Type B pancreatic cell (in vitro differentiated cells): ENCODE data around the gene CD83. TPM values are rescaled to one million over a fixed set of nuclear protein-coding genes. Genes with fewer than 3 reads are reported as not detected.

Experiments used
- DNase-seq: peaks from one replicate; pipeline ENCODE4 v3.0.0; 2021; ENCODE audit warnings: mixed read lengths; ENCODE audit not compliant: unreplicated experiment; ENCODE audit errors: extremely low spot score
- H3K27ac Mint-ChIP-seq: 2 replicates; pipeline ENCODE4 v1.8.0; 2021; ENCODE audit warnings: mild to moderate bottlenecking, mixed read lengths
- H3K27me3 Mint-ChIP-seq: 2 replicates; pipeline ENCODE4 v1.8.0; 2021; ENCODE audit warnings: mixed read lengths
- H3K36me3 Mint-ChIP-seq: 2 replicates; pipeline ENCODE4 v1.8.0; 2021; ENCODE audit warnings: mixed read lengths
- H3K4me1 Mint-ChIP-seq: one replicate; pipeline ENCODE4 v1.8.0; 2021; ENCODE audit warnings: mixed read lengths; ENCODE audit not compliant: unreplicated experiment
- H3K4me3 Mint-ChIP-seq: 2 replicates; pipeline ENCODE4 v1.8.0; 2021; ENCODE audit warnings: mild to moderate bottlenecking, mixed read lengths
- H3K9me3 Mint-ChIP-seq: 2 replicates; pipeline ENCODE4 v1.8.0; 2021; ENCODE audit warnings: mixed read lengths
- total RNA-seq: library from RNA; stranded (reverse); gene quantifications from 2 replicates; pipeline ENCODE4 v1.2.1, GENCODE V29; 2021; ENCODE audit warnings: low replicate concordance
- TF ChIP-seq, protein P1 (sequence below): fragments of 200-600 bp; sonication (generic); conservative IDR thresholded peaks from 2 replicates; pipeline ENCODE4 v1.5.0; 2021; ENCODE audit warnings: antibody characterized with exemption, mild to moderate bottlenecking

Gene CD83
- total RNA-seq, 1 donor from 2014 or later, result 7.7 TPM

DNA sequence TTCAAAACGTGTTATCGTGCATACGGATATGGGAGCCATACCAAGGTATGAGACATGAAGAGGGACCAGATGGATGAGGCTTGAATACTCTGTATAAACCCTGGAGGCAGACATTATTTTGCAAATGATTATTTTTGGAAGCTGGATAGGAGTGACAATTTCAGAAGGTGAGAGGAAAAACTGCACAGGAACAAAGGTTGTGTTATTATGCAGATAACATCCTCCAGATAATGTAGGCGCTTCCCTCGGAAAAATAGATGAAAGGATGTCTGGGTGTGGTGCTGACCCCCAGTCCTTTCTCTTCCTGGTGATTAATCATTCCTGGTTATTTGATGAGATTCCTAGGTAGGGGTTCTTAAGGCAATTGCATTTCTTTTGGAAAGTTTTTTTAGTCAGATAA, 36.4 kb upstream of the CD83 start:
- H3K9me3 Mint-ChIP-seq, result no peaks in the 10 kb centered on the region
- no peaks in the 10 kb centered on the region for H3K27me3 Mint-ChIP-seq
- no peaks in the 10 kb centered on the region for H3K4me1 Mint-ChIP-seq
- no peak overlapping the region for H3K4me3 Mint-ChIP-seq
- no peak overlapping the region for H3K27ac Mint-ChIP-seq
- TF ChIP-seq, protein P1, sequence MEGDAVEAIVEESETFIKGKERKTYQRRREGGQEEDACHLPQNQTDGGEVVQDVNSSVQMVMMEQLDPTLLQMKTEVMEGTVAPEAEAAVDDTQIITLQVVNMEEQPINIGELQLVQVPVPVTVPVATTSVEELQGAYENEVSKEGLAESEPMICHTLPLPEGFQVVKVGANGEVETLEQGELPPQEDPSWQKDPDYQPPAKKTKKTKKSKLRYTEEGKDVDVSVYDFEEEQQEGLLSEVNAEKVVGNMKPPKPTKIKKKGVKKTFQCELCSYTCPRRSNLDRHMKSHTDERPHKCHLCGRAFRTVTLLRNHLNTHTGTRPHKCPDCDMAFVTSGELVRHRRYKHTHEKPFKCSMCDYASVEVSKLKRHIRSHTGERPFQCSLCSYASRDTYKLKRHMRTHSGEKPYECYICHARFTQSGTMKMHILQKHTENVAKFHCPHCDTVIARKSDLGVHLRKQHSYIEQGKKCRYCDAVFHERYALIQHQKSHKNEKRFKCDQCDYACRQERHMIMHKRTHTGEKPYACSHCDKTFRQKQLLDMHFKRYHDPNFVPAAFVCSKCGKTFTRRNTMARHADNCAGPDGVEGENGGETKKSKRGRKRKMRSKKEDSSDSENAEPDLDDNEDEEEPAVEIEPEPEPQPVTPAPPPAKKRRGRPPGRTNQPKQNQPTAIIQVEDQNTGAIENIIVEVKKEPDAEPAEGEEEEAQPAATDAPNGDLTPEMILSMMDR, result no peak
- DNase-seq, result no peak
- no peaks in the 10 kb centered on the region for H3K36me3 Mint-ChIP-seq

DNA sequence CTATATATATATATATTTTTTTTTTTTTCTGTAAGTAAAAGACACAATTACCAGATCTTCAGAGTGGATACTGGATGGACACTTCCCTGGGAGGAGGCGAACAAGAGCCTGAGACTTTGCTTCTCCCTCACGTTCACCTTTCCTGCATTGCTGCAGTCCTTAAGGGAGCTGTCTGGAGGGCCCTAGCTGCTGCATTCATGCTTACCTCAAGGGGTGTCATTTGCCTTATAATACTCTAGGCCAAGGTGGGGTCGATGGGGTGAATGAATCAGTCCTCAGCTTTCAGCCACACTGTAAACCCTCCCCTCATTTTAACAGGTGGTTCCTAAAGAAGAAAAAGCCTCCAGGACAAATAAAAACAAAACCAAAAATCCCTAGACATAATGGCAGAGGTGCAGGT, 34.8 kb upstream of the CD83 start:
- H3K36me3 Mint-ChIP-seq, result no peaks in the 10 kb centered on the region
- peaks cover 3% of the 10 kb centered on the region for H3K27me3 Mint-ChIP-seq
- H3K27ac Mint-ChIP-seq, result no peak overlapping the region
- no peak for DNase-seq
- no peaks in the 10 kb centered on the region for H3K4me1 Mint-ChIP-seq
- no peak overlapping the region for H3K4me3 Mint-ChIP-seq
- H3K9me3 Mint-ChIP-seq, result no peaks in the 10 kb centered on the region
- TF ChIP-seq, protein P1, result no peak

DNA sequence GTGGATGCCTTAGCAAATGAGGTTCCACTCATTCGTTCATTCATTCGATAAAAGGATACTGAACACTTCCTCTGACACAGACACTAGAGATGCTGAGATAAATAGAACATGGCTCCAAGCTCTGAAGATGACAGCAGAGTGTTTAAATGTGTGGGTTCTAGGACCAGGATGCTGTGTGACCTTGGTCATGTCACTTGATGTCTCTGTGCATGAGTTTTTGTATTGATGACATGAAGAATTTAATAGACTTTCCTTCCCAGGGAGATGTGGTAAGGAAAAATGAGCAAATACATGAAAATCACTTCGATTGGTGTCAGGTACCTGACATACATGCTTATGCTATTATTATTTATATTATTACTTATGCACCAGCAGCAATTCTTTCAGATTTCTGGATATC, 34.3 kb upstream of the CD83 start:
- H3K27ac Mint-ChIP-seq, result no peak overlapping the region
- no peaks in the 10 kb centered on the region for H3K36me3 Mint-ChIP-seq
- DNase-seq, result no peak
- H3K4me1 Mint-ChIP-seq, result no peaks in the 10 kb centered on the region
- TF ChIP-seq, protein P1, result no peak
- H3K27me3 Mint-ChIP-seq, result peaks cover 3% of the 10 kb centered on the region
- H3K9me3 Mint-ChIP-seq, result no peaks in the 10 kb centered on the region
- H3K4me3 Mint-ChIP-seq, result no peak overlapping the region

DNA sequence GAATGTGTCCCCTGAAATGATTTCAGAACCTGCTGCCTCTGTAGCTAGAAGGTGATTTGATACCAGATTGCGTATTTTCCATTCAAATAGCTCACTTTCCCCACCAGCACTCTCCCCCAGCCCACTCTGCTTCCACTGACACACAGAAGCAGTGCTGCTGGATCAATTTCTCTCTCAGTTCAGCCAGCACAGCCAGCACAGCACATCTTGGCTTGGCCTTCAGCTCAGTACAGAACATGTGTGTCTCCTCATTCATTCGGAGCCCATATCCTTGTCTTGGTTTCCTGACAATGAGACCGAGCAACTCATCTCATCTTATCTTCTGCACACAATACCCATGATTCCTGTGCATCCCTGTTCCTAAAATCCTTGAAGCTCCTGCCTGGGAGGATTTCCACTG, 33.8 kb upstream of the CD83 start:
- Mint-ChIP-seq H3K36me3 (no peaks in the 10 kb centered on the region), H3K9me3 (no peaks in the 10 kb centered on the region), H3K27me3 (peaks cover 8% of the 10 kb centered on the region), H3K4me1 (peaks cover 3% of the 10 kb centered on the region), H3K27ac (no peak overlapping the region), H3K4me3 (no peak overlapping the region)
- no peak for DNase-seq
- TF ChIP-seq, protein P1, result no peak

- peaks cover 10% of the 10 kb centered on the region for H3K27me3 Mint-ChIP-seq
- H3K27ac Mint-ChIP-seq, result no peak overlapping the region
Measured at GRCh38 chr6:14084388-14084787, 33.2 kb upstream of the CD83 start.

More at GRCh38 chr6:14084388-14084787, 33.2 kb upstream of the CD83 start:
- H3K36me3 Mint-ChIP-seq, result no peaks in the 10 kb centered on the region
- no peak for DNase-seq
- H3K9me3 Mint-ChIP-seq, result no peaks in the 10 kb centered on the region
- peaks cover 4% of the 10 kb centered on the region for H3K4me1 Mint-ChIP-seq
- no peak overlapping the region for H3K4me3 Mint-ChIP-seq
- TF ChIP-seq, protein P1, result no peak
